H1 (cell line): ENCODE measurements around the gene BANF1.

Experiments used
- EZH2 ChIP-seq: fragments of 200-600 bp; sonication (generic); IDR thresholded peaks from 2 replicates; pipeline ENCODE4 v1.7.1; 2012; ENCODE audit warnings: low read depth, mild to moderate bottlenecking, moderate library complexity, low read length, inconsistent platforms; ENCODE audit not compliant: severe bottlenecking
- JUND ChIP-seq: IDR thresholded peaks from 2 replicates; pipeline ENCODE4 v1.6.1; 2011; ENCODE audit warnings: mild to moderate bottlenecking, improper control_type of control experiment, low read length
- SIN3A ChIP-seq, 2 experiments: IDR thresholded peaks in 1 of 2; conservative IDR thresholded peaks in 1 of 2; 2 replicates each; pipeline ENCODE4 v1.6.1; 2011 to 2012; ENCODE audit warnings: low read length in 2 of 2, improper control_type of control experiment in 1 of 2, low read depth in 1 of 2, mild to moderate bottlenecking in 1 of 2
- TAF7 ChIP-seq: optimal IDR thresholded peaks from 2 replicates; pipeline ENCODE3; 2011; ENCODE audit warnings: low read depth, mild to moderate bottlenecking, inconsistent platforms, low read length, moderate library complexity, borderline replicate concordance
- TF ChIP-seq, protein P1 (sequence below), 3 experiments: IDR thresholded peaks; 1 replicate in 2 of 3; 2 replicates in 1 of 3; pipeline versions ENCODE4 v1.5.1 to v1.6.1; 2011; ENCODE audit warnings: low read length in 3 of 3, mild to moderate bottlenecking in 3 of 3, inconsistent platforms in 2 of 3, low read depth in 1 of 3, moderate library complexity in 1 of 3; ENCODE audit not compliant: insufficient read depth in 1 of 3; ENCODE audit errors: control extremely low read depth in 1 of 3

DNA sequence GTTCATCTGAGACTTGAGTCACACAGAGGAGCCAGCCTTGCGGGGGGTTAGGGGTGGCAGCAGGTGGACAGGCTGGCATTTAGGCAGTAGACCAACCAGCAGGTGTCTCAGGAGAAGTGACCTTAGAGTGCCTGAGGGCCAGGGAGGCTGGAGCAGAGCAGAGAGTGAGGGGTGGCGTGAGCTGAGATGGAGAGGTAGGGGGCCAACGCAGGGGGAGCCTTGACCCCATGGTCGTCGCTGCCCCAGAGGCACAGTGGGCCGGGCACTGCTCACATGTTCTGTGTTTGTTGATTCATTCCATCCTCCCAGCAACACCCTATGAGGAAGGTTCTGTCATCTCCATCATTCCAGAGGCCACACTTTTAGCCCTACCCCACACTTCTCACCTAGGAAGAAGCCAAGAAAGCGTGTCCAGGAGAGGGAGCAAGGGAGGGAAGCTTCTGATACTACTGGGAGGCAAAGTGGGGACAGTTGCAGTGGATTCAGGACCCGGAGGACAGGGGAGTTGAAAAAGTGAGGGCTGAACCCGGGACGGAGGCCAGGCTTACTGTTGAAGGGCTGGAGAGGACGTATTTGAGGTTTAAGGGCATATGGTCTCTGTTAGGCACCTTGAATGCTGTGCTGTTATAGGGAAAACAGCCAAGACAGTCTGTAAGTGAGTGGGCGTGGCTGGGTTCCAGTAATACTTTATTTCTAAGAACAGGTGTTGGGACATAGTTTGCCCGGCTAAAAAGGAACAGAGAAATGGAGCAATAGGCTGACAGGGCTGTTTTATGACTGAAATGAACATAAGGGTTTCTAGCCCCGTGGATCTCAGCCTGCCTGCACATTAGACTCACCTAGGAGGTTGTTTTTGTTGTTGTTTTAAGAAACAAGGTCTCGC lies 33.5 kb upstream of the BANF1 start:
- no peak for TF ChIP-seq TAF7
- TF ChIP-seq EZH2: no peak
- TF ChIP-seq JUND: no peak
- TF ChIP-seq, protein P1, sequence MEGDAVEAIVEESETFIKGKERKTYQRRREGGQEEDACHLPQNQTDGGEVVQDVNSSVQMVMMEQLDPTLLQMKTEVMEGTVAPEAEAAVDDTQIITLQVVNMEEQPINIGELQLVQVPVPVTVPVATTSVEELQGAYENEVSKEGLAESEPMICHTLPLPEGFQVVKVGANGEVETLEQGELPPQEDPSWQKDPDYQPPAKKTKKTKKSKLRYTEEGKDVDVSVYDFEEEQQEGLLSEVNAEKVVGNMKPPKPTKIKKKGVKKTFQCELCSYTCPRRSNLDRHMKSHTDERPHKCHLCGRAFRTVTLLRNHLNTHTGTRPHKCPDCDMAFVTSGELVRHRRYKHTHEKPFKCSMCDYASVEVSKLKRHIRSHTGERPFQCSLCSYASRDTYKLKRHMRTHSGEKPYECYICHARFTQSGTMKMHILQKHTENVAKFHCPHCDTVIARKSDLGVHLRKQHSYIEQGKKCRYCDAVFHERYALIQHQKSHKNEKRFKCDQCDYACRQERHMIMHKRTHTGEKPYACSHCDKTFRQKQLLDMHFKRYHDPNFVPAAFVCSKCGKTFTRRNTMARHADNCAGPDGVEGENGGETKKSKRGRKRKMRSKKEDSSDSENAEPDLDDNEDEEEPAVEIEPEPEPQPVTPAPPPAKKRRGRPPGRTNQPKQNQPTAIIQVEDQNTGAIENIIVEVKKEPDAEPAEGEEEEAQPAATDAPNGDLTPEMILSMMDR (IDR thresholded peaks at IDR 0.05; ENCODE audit: control extremely low read depth in 1 of 3, insufficient read depth in 1 of 3, low read depth in 1 of 3, low read length in 3 of 3): no peak
- no peak for TF ChIP-seq SIN3A (conservative IDR thresholded peaks at IDR 0.05 in 1 of 2, IDR thresholded peaks at IDR 0.05 in 1 of 2; ENCODE audit: low read depth in 1 of 2, low read length in 2 of 2)
